Immature natural killer cell (primary cell): ENCODE data around the gene APBB3. TPM values are rescaled to one million over a fixed set of nuclear protein-coding genes. Genes with fewer than 3 reads are reported as not detected.
"Not testable (repeated sequence)": the region's sequence is repeated elsewhere in the genome, so short reads cannot be mapped to it uniquely, and the experiment has no call there.

Source experiments
- DNase-seq, 3 donors: peaks; one replicate each; pipeline ENCODE4 v3.0.0; 2022; ENCODE audit warnings: mixed read lengths in 1 of 3
- H3K27ac Mint-ChIP-seq, 6 donors: one replicate each; pipeline ENCODE4 v1.8.0; 2020; ENCODE audit warnings: mixed read lengths in 6 of 6, mild to moderate bottlenecking in 5 of 6, inconsistent platforms in 4 of 6, moderate library complexity in 3 of 6
- H3K27me3 Mint-ChIP-seq, 3 donors: one replicate each; pipeline ENCODE4 v1.8.0; 2020 to 2021; ENCODE audit warnings: low read depth in 3 of 3, mild to moderate bottlenecking in 3 of 3, mixed read lengths in 3 of 3, moderate library complexity in 3 of 3, inconsistent platforms in 1 of 3
- H3K36me3 Mint-ChIP-seq, 3 donors: one replicate each; pipeline ENCODE4 v1.8.0; 2020; ENCODE audit warnings: mixed read lengths in 3 of 3, inconsistent platforms in 2 of 3, mild to moderate bottlenecking in 2 of 3
- H3K4me1 Mint-ChIP-seq, 2 donors: one replicate each; pipeline ENCODE4 v1.8.0; 2020; ENCODE audit warnings: inconsistent platforms in 2 of 2, mild to moderate bottlenecking in 2 of 2, mixed read lengths in 2 of 2, moderate library complexity in 1 of 2
- H3K4me3 Mint-ChIP-seq, 5 donors: one replicate each; pipeline ENCODE4 v1.8.0; 2020; ENCODE audit warnings: mild to moderate bottlenecking in 5 of 5, mixed read lengths in 5 of 5, inconsistent platforms in 3 of 5, moderate library complexity in 3 of 5
- H3K9me3 Mint-ChIP-seq, 6 donors: one replicate each; pipeline ENCODE4 v1.8.0; 2020; ENCODE audit warnings: mild to moderate bottlenecking in 6 of 6, mixed read lengths in 6 of 6, inconsistent platforms in 4 of 6, moderate library complexity in 3 of 6
- polyA plus RNA-seq, 3 donors: library from polyadenylated mRNA; unstranded; fragments of 300-500 nt; fragmentation: Illumina TruSeq; gene quantifications; one replicate each; pipeline ENCODE4 v1.2.3, GENCODE V29; 2021

The APBB3 gene
- polyA plus RNA-seq, 3 donors from 2014 or later: 0.94 to 3.5 (median 3.0) TPM

DNA sequence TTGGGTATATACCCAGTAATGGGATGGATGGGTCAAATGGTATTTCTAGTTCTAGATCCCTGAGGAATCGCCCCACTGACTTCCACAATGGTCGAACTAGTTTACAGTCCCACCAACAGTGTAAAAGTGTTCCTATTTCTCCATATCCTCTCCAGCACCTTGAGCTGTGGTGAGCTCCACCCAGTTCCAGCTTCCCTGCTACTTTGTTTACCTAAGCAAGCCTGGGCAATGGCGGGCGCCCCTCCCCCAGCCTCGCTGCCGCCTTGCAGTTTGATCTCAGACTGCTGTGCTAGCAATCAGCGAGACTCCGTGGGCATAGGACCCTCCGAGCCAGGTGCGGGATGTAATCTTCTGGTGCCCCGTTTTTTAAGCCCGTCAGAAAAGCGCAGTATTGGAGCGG, 28.7 kb upstream of the APBB3 start:
- Mint-ChIP-seq H3K27ac (peak overlapping the region in 1 of 6 donors; percentile 50), H3K4me3 (peak overlapping the region in 1 of 5 donors; percentile 9)
- not testable (repeated sequence) for H3K9me3 Mint-ChIP-seq, H3K36me3 Mint-ChIP-seq, DNase-seq, H3K4me1 Mint-ChIP-seq, H3K27me3 Mint-ChIP-seq

- H3K27me3 Mint-ChIP-seq: peaks cover 1 to 4% (median 4%) of the 10 kb centered on the region in 3 donors
- H3K4me3 Mint-ChIP-seq: no peak overlapping the region
- H3K4me1 Mint-ChIP-seq: no peaks in the 10 kb centered on the region
- H3K27ac Mint-ChIP-seq: no peak overlapping the region
- DNase-seq: no peak
- H3K36me3 Mint-ChIP-seq: no peaks in the 10 kb centered on the region
- H3K9me3 Mint-ChIP-seq: no peaks in the 10 kb centered on the region
Observed at GRCh38 chr5:140591747-140592372, 27.5 kb upstream of the APBB3 start.

GRCh38 chr5:140590861-140591260, 26.5 kb upstream of the APBB3 start:
- Mint-ChIP-seq H3K4me1 (no peaks in the 10 kb centered on the region), H3K9me3 (no peaks in the 10 kb centered on the region), H3K27ac (no peak overlapping the region), H3K36me3 (no peaks in the 10 kb centered on the region), H3K27me3 (peaks cover 1 to 4% (median 4%) of the 10 kb centered on the region in 3 donors), H3K4me3 (no peak overlapping the region)
- DNase-seq: no peak

DNA sequence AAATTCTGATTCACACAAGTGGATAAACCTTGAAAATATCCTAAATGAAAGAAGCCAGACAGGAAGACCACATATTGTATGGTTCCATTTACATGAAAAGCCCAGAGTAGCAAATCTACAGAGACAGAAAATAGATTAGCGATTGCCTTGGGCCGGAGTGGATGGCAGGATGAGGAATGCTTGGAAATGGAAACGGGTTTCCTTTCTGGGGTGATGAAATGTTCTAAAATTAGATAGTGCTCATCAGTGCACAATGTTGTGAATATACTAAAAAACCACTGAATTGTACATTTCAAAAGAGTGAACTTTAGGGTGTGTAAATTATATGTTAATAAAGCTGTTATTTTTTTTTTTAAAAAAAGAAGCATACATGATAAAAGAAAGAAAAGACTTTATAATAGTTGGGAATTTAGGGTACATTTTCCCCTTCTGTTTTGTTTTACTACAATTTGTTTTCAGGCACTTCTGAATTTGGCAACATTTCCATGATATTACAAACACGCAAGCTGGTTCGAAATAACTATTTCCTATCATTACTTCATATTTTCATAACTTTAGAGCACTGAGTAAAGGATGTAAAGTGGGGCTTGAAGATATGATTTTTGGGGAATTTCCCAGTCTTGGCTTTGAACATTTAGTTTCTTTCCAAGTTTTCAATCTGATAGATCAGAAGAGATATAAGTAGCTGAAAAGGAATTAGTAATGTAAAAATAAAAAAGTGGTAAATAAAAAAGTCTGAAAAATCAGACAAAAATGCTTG, 24.1 kb upstream of the APBB3 start:
- Mint-ChIP-seq H3K27me3 (peaks cover 1 to 4% (median 3%) of the 10 kb centered on the region in 3 donors), H3K9me3 (no peaks in the 10 kb centered on the region)

DNA sequence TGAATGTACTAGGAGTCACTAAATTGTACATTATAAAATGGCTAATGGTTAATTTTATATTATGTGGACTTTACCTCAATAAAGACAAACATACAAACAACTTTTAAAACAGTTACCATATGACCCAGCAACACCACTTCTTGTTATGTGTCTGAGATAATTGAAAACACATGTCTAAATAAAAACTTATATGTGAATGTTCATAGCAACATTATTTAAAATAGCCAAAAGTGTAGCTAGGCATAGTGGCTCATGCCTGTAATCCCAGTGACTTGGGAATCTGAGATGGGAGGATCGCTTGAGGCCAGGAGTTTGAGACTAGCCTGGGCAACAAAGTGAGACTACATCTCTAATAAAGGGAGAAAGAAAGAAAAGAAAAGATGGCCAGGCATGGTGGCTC, 23.1 kb upstream of the APBB3 start:
- Mint-ChIP-seq H3K36me3 (peaks cover 0 to 3% (median 0%) of the 10 kb centered on the region in 3 donors), H3K27ac (no peak overlapping the region), H3K27me3 (peaks cover 0 to 3% (median 1%) of the 10 kb centered on the region in 3 donors), H3K4me3 (no peak overlapping the region), H3K4me1 (no peaks in the 10 kb centered on the region), H3K9me3 (peaks cover 0 to 2% (median 0%) of the 10 kb centered on the region in 6 donors)
- DNase-seq: no peak

More for the DNA sequence above, 24.1 kb upstream of the APBB3 start:
- no peak overlapping the region for H3K4me3 Mint-ChIP-seq
- DNase-seq: no peak
- H3K27ac Mint-ChIP-seq: no peak overlapping the region
- H3K4me1 Mint-ChIP-seq: no peaks in the 10 kb centered on the region
- H3K36me3 Mint-ChIP-seq: no peaks in the 10 kb centered on the region

- DNase-seq, H3K4me3 Mint-ChIP-seq, H3K9me3 Mint-ChIP-seq, H3K4me1 Mint-ChIP-seq, H3K36me3 Mint-ChIP-seq, H3K27me3 Mint-ChIP-seq, H3K27ac Mint-ChIP-seq: not testable (repeated sequence)
Observed at GRCh38 chr5:140579188-140579747, 14.9 kb upstream of the APBB3 start.

- Mint-ChIP-seq H3K9me3 (no peaks in the 10 kb centered on the region), H3K27ac (no peak overlapping the region), H3K36me3 (peaks cover 0 to 3% (median 0%) of the 10 kb centered on the region in 3 donors), H3K27me3 (peaks cover 0 to 2% (median 0%) of the 10 kb centered on the region in 3 donors), H3K4me1 (no peaks in the 10 kb centered on the region), H3K4me3 (no peak overlapping the region)
- DNase-seq: no peak
Observed at GRCh38 chr5:140576776-140577201, 12.4 kb upstream of the APBB3 start.

DNA sequence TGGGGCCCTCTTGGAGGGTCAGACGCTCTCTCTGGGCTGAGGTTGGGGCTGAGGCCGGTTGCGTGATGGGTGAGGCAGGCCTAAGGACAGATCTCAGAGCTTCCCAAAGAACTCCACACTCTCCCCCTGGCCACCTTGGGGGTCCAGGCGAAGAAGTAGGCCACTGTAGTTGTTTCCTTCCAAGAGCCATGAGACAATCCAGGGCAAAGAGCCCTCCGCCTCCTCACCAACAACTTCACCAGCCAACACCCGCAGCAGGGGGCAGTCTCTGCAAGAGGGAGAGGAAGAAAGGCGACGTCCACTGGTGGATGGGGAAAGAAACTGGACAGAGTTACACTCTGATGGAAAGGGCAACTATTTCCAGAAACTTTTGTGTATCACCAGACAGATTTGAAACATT, 10.9 kb upstream of the APBB3 start:
- no peak overlapping the region for H3K27ac Mint-ChIP-seq
- H3K4me1 Mint-ChIP-seq: peaks cover 1 to 3% of the 10 kb centered on the region in 2 donors
- no peak for DNase-seq
- no peak overlapping the region for H3K4me3 Mint-ChIP-seq
- H3K27me3 Mint-ChIP-seq: no peaks in the 10 kb centered on the region
- H3K9me3 Mint-ChIP-seq: no peaks in the 10 kb centered on the region
- H3K36me3 Mint-ChIP-seq: peaks cover 0 to 6% (median 3%) of the 10 kb centered on the region in 3 donors

DNA sequence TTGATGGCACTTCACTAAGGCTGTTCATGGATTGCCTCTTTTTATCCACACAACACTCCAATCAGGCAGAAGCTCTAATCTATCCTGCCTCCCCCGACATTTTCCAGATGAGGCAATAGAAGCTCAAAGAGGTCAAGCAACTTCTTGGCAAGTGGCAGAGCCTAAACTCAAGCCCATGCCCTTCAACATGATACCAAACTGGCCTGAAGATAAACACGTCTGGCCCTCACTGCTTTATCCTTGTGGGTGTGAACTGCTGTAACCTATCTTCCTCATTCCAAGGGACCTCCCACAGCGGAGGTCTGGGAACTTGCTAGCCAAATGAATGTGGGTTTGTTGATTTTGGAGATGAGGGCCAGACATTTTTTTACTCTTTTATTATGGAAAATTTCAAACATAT, 9.8 kb upstream of the APBB3 start:
- no peak for DNase-seq
- H3K9me3 Mint-ChIP-seq: no peaks in the 10 kb centered on the region
- H3K4me1 Mint-ChIP-seq: peaks cover 13 to 14% of the 10 kb centered on the region in 2 donors
- H3K36me3 Mint-ChIP-seq: peaks cover 0 to 6% (median 3%) of the 10 kb centered on the region in 3 donors
- no peak overlapping the region for H3K27ac Mint-ChIP-seq
- H3K4me3 Mint-ChIP-seq: no peak overlapping the region
- no peaks in the 10 kb centered on the region for H3K27me3 Mint-ChIP-seq

- H3K4me3 Mint-ChIP-seq: no peak overlapping the region
- peaks cover 17 to 19% of the 10 kb centered on the region in 2 donors for H3K4me1 Mint-ChIP-seq
- no peaks in the 10 kb centered on the region for H3K27me3 Mint-ChIP-seq
- no peak for DNase-seq
- H3K36me3 Mint-ChIP-seq: peaks cover 0 to 6% (median 3%) of the 10 kb centered on the region in 3 donors
- no peak overlapping the region for H3K27ac Mint-ChIP-seq
- no peaks in the 10 kb centered on the region for H3K9me3 Mint-ChIP-seq
Observed at GRCh38 chr5:140573683-140574082, 9.3 kb upstream of the APBB3 start.

DNA sequence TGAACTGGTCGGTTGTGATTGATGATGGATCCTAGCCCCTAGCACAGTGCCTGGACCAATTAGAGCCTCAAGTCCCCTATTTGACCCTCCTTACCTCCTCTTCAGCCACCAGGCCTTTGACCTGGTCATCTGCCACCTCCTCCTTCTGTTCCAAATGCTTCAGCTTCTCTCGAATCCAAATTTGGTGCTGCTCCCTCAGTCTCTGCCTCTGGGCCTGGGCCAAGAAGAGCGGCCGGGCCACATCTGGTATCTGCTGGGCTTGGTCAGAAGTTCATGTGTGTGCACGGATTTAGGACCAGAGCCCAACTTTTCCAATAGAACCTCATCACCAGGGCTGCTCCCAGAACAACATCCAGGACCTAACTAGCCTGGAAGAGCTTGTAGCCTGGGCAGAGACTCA, 6.7 kb upstream of the APBB3 start:
- Mint-ChIP-seq H3K36me3 (peaks cover under 1 to 9% (median 3%) of the 10 kb centered on the region in 3 donors), H3K9me3 (no peaks in the 10 kb centered on the region), H3K27ac (peak overlapping the region in 3 of 6 donors; percentile 99), H3K4me3 (no peak overlapping the region), H3K27me3 (no peaks in the 10 kb centered on the region), H3K4me1 (peaks cover 25 to 41% of the 10 kb centered on the region in 2 donors)
- no peak for DNase-seq

DNA sequence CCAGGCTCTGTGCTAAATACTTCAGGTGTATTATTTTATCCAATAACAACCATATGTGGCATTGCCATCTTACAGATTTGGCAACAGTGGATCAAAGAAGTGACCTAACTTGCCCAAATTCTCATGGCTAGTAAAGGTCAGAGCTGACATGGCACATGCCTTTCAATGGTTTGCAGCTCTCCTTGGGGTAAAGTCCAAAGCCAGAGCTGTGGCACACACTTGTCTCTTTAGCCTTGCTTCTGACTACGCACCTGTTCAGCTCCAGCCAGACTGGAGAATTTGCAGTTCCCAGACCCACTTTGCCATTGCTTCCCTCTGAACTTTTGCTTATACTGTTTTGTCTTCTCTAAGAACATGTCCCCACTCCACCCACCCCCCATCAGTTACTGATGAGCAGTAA, 6.1 kb upstream of the APBB3 start:
- H3K4me1 Mint-ChIP-seq: peaks cover 31 to 47% of the 10 kb centered on the region in 2 donors

DNA sequence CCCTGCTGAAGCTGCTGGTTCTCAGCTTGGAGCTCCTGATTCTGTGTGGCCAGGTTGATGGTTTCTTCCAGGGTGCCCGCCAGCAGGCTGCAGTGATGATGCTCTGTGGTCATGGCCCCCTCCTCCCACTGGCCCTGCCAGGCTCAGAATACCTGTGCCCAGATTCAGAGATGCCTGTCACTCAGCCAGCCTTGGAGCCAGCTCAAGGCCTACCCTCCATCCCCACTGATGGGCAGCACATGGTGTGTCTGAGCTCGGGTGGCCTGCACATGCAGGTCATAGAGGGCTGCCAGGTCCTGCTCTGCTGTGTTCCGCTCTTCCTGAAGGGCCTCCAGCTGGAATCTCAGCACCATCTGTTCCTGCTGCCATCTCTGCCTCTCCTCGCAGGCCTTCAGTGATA, 5.7 kb upstream of the APBB3 start:
- Mint-ChIP-seq H3K4me3 (peak overlapping the region in 2 of 5 donors; percentile 52 to 91), H3K27me3 (peaks cover 0 to 4% (median 2%) of the 10 kb centered on the region in 3 donors), H3K36me3 (peaks cover 3 to 9% (median 4%) of the 10 kb centered on the region in 3 donors), H3K4me1 (peaks cover 36 to 51% of the 10 kb centered on the region in 2 donors), H3K9me3 (no peaks in the 10 kb centered on the region), H3K27ac (peak overlapping the region; percentile 98 to 99 (median 99))
- DNase-seq: no peak

More for the DNA sequence above, 6.1 kb upstream of the APBB3 start:
- DNase-seq: no peak
- H3K27ac Mint-ChIP-seq: peak overlapping the region; percentile 98 to 99 (median 99)
- peaks cover 3 to 9% (median 4%) of the 10 kb centered on the region in 3 donors for H3K36me3 Mint-ChIP-seq
- H3K4me3 Mint-ChIP-seq: peak overlapping the region in 2 of 5 donors; percentile 52 to 53
- no peaks in the 10 kb centered on the region for H3K9me3 Mint-ChIP-seq
- H3K27me3 Mint-ChIP-seq: peaks cover 0 to under 1% (median 0%) of the 10 kb centered on the region in 3 donors

- Mint-ChIP-seq H3K4me3 (peak overlapping the region; percentile 75 to 91 (median 83)), H3K4me1 (peaks cover 43 to 60% of the 10 kb centered on the region in 2 donors), H3K27ac (peak overlapping the region; percentile 98 to 99 (median 99)), H3K9me3 (no peaks in the 10 kb centered on the region), H3K27me3 (peaks cover 5 to 10% (median 7%) of the 10 kb centered on the region in 3 donors), H3K36me3 (peaks cover 3 to 9% (median 4%) of the 10 kb centered on the region in 3 donors)
- DNase-seq: peak; percentile 34 to 50 (median 44)
Observed at GRCh38 chr5:140569197-140569596, 4.8 kb upstream of the APBB3 start.
